Stimulated activated CD4-positive, alpha-beta T cell treated with anti-CD3 and anti-CD28 coated beads, Interleukin-4, amount 100 ng/mL, for 1 hour (primary cell): ENCODE data around the gene RASD2.
"Not testable (repeated sequence)": the region's sequence is repeated elsewhere in the genome, so short reads cannot be mapped to it uniquely, and the experiment has no call there.

ENCODE experiments used
- DNase-seq: peaks from one replicate; pipeline ENCODE4 v3.0.0-alpha.2; 2020

The RASD2 gene

GRCh38 chr22:35540595-35541253, at the start of gene RASD2:
RASD2 (plus strand) TSS chr22:35540831; CDS start chr22:35546810, 5,979 bp downstream.
- DNase-seq, result peak; percentile 63

GRCh38 chr22:35491061-35491907, 49.3 kb upstream of the RASD2 start:
- not testable (repeated sequence) for DNase-seq

- no peak for DNase-seq
These were observed 48.7 kb upstream of the RASD2 start for GRCh38 chr22:35491908-35492380.

- no peak for DNase-seq
These were observed 47.6 kb upstream of the RASD2 start for GRCh38 chr22:35493074-35493473.

GRCh38 chr22:35495711-35496110, 44.9 kb upstream of the RASD2 start:
- DNase-seq, result not testable (repeated sequence)

- no peak for DNase-seq
These were observed 43.8 kb upstream of the RASD2 start for GRCh38 chr22:35496768-35497312.

GRCh38 chr22:35498026-35498800, 42.4 kb upstream of the RASD2 start:
- no peak for DNase-seq

- no peak for DNase-seq
These were observed 37.8 kb upstream of the RASD2 start for GRCh38 chr22:35502836-35503235.

GRCh38 chr22:35505399-35506258, 35.0 kb upstream of the RASD2 start:
- DNase-seq, result no peak

GRCh38 chr22:35506259-35506570, 34.4 kb upstream of the RASD2 start:
- DNase-seq, result no peak

GRCh38 chr22:35507851-35508250, 32.8 kb upstream of the RASD2 start:
- not testable (repeated sequence) for DNase-seq

GRCh38 chr22:35509451-35509850, 31.2 kb upstream of the RASD2 start:
- no peak for DNase-seq

GRCh38 chr22:35509960-35510359, 30.7 kb upstream of the RASD2 start:
- no peak for DNase-seq

GRCh38 chr22:35510481-35510934, 30.1 kb upstream of the RASD2 start:
- DNase-seq, result no peak

- DNase-seq, result no peak
These were observed 29.7 kb upstream of the RASD2 start for GRCh38 chr22:35510951-35511350.

- DNase-seq, result no peak
These were observed 26.3 kb upstream of the RASD2 start for GRCh38 chr22:35514366-35514765.

- not testable (repeated sequence) for DNase-seq
These were observed 24.7 kb upstream of the RASD2 start for GRCh38 chr22:35515952-35516351.

- no peak for DNase-seq
These were observed 23.9 kb upstream of the RASD2 start for GRCh38 chr22:35516723-35517122.

GRCh38 chr22:35517207-35517606, 23.4 kb upstream of the RASD2 start:
- DNase-seq, result no peak

- no peak for DNase-seq
These were observed 22.7 kb upstream of the RASD2 start for GRCh38 chr22:35517769-35518530.

GRCh38 chr22:35518811-35519210, 21.8 kb upstream of the RASD2 start:
- DNase-seq, result no peak
